ENCODE results near the gene FAM241A. TPM values are rescaled to one million over a fixed set of nuclear protein-coding genes. Genes with fewer than 3 reads are reported as not detected.
"Not testable (repeated sequence)": the region's sequence is repeated elsewhere in the genome, so short reads cannot be mapped to it uniquely, and the experiment has no call there.

FAM241A gene
- total RNA-seq, 1 donor from 2014 or later = 2.4 TPM

GRCh38 chr4:112156553-112156952 is 11.3 kb downstream of the FAM241A start:
- no peak for FAIRE-seq
- Histone ChIP-seq H3K36me3 (ENCODE audit: control insufficient read depth, insufficient read depth, low read length) (no peaks in the 10 kb centered on the region), H3K4me3 (ENCODE audit: low read depth, low read length) (no peak overlapping the region), H3K27me3 (ENCODE audit: control insufficient read depth, insufficient read depth, low read length) (no peaks in the 10 kb centered on the region)
- no peak for TF ChIP-seq CTCF (IDR thresholded peaks at IDR 0.05; ENCODE audit: insufficient read depth, low read length, severe bottlenecking)
- no peak for DNase-seq (ENCODE audit: low read depth)

DNA sequence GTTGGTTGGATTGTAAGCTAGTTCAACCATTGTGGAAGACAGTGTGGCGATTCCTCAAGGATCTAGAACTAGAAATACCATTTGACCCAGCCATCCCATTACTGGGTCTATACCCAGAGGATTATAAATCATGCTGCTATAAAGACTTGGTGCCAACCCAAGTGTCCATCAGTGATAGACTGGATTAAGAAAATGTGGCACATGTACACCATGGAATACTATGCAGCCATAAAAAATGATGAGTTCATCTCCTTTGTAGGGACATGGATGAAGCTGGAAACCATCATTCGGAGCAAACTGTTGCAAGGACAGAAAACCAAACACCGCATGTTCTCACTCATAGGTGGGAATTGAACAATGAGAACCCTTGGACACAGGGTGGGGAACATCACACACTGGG is 18.5 kb downstream of the FAM241A start:
- not testable (repeated sequence) for DNase-seq (ENCODE audit: low read depth); FAIRE-seq; H3K4me3 ChIP-seq (ENCODE audit: low read depth, low read length); H3K36me3 ChIP-seq (ENCODE audit: control insufficient read depth, insufficient read depth, low read length); H3K27me3 ChIP-seq (ENCODE audit: control insufficient read depth, insufficient read depth, low read length)

- H3K4me3 ChIP-seq (ENCODE audit: low read depth, low read length) = no peak overlapping the region
- DNase-seq (ENCODE audit: low read depth) (peak; percentile 91), FAIRE-seq (no peak)
- H3K27me3 ChIP-seq (ENCODE audit: control insufficient read depth, insufficient read depth, low read length) = no peaks in the 10 kb centered on the region
- TF ChIP-seq CTCF (IDR thresholded peaks at IDR 0.05; ENCODE audit: insufficient read depth, low read length, severe bottlenecking) = no peak
- H3K36me3 ChIP-seq (ENCODE audit: control insufficient read depth, insufficient read depth, low read length) = no peaks in the 10 kb centered on the region
These were observed 22.5 kb downstream of the FAM241A start for GRCh38 chr4:112167794-112168193.

GRCh38 chr4:112168719-112169500 is 23.7 kb downstream of the FAM241A start:
- FAIRE-seq = no peak
- DNase-seq (ENCODE audit: low read depth) = no peak
- Histone ChIP-seq H3K36me3 (ENCODE audit: control insufficient read depth, insufficient read depth, low read length) (no peaks in the 10 kb centered on the region), H3K4me3 (ENCODE audit: low read depth, low read length) (no peak overlapping the region), H3K27me3 (ENCODE audit: control insufficient read depth, insufficient read depth, low read length) (no peaks in the 10 kb centered on the region)
- TF ChIP-seq CTCF (IDR thresholded peaks at IDR 0.05; ENCODE audit: insufficient read depth, low read length, severe bottlenecking) = no peak

- peak; percentile 95 for DNase-seq (ENCODE audit: low read depth)
These were observed 25.3 kb downstream of the FAM241A start for GRCh38 chr4:112170451-112170993.

GRCh38 chr4:112171051-112171763 is 26.0 kb downstream of the FAM241A start:
- not testable (repeated sequence) for H3K27me3 ChIP-seq (ENCODE audit: control insufficient read depth, insufficient read depth, low read length); FAIRE-seq; DNase-seq (ENCODE audit: low read depth)

More at GRCh38 chr4:112170451-112170993, 25.3 kb downstream of the FAM241A start:
- no peak for FAIRE-seq
- H3K36me3 ChIP-seq (ENCODE audit: control insufficient read depth, insufficient read depth, low read length) = no peaks in the 10 kb centered on the region
- no peak overlapping the region for H3K4me3 ChIP-seq (ENCODE audit: low read depth, low read length)
- no peak for TF ChIP-seq CTCF (IDR thresholded peaks at IDR 0.05; ENCODE audit: insufficient read depth, low read length, severe bottlenecking)
- H3K27me3 ChIP-seq (ENCODE audit: control insufficient read depth, insufficient read depth, low read length) = no peaks in the 10 kb centered on the region

More at GRCh38 chr4:112171051-112171763, 26.0 kb downstream of the FAM241A start:
- H3K4me3 ChIP-seq (ENCODE audit: low read depth, low read length); H3K36me3 ChIP-seq (ENCODE audit: control insufficient read depth, insufficient read depth, low read length): not testable (repeated sequence)
